Measurements from ENCODE around the gene NKD1.
"Not testable (repeated sequence)": the region's sequence is repeated elsewhere in the genome, so short reads cannot be mapped to it uniquely, and the experiment has no call there.

NKD1 gene

GRCh38 chr16:50576403-50577113 is 28.4 kb downstream of the NKD1 start:
- Histone ChIP-seq H3K27ac (ENCODE audit: low read depth, low read length) (no peak overlapping the region), H3K4me3 (ENCODE audit: low read depth in 1 of 2, low read length in 2 of 2) (no peak overlapping the region)

GRCh38 chr16:50578137-50578536 is 29.9 kb downstream of the NKD1 start:
- Histone ChIP-seq H3K27me3 (ENCODE audit: control insufficient read depth in 1 of 2, insufficient read depth in 2 of 2, low read length in 2 of 2) (no peaks in the 10 kb centered on the region), H3K4me1 (ENCODE audit: insufficient read depth, low read length) (peaks cover 63% of the 10 kb centered on the region), H3K4me3 (ENCODE audit: low read depth in 1 of 2, low read length in 2 of 2) (no peak overlapping the region)

More at GRCh38 chr16:50576403-50577113, 28.4 kb downstream of the NKD1 start:
- Histone ChIP-seq H3K9me3 (ENCODE audit: low read length) (no peaks in the 10 kb centered on the region), H3K9ac (ENCODE audit: low read length) (no peak overlapping the region), H3K36me3 (ENCODE audit: insufficient read depth, low read length) (no peaks in the 10 kb centered on the region), H3K4me1 (ENCODE audit: insufficient read depth, low read length) (peaks cover 56% of the 10 kb centered on the region), H3K27me3 (ENCODE audit: control insufficient read depth in 1 of 2, insufficient read depth in 2 of 2, low read length in 2 of 2) (no peaks in the 10 kb centered on the region)

GRCh38 chr16:50579373-50579772 is 31.2 kb downstream of the NKD1 start:
- H3K4me1 ChIP-seq (ENCODE audit: insufficient read depth, low read length) = peaks cover 57% of the 10 kb centered on the region
- H3K9me3 ChIP-seq (ENCODE audit: low read length); H3K36me3 ChIP-seq (ENCODE audit: insufficient read depth, low read length); H3K27me3 ChIP-seq (ENCODE audit: control insufficient read depth in 1 of 2, insufficient read depth in 2 of 2, low read length in 2 of 2); H3K9ac ChIP-seq (ENCODE audit: low read length); H3K27ac ChIP-seq (ENCODE audit: low read depth, low read length); H3K4me3 ChIP-seq (ENCODE audit: low read depth in 1 of 2, low read length in 2 of 2): not testable (repeated sequence)

More at GRCh38 chr16:50578137-50578536, 29.9 kb downstream of the NKD1 start:
- Histone ChIP-seq H3K9me3 (ENCODE audit: low read length) (no peaks in the 10 kb centered on the region), H3K36me3 (ENCODE audit: insufficient read depth, low read length) (no peaks in the 10 kb centered on the region), H3K27ac (ENCODE audit: low read depth, low read length) (no peak overlapping the region), H3K9ac (ENCODE audit: low read length) (no peak overlapping the region)

GRCh38 chr16:50580180-50580798 is 32.1 kb downstream of the NKD1 start:
- H3K9ac ChIP-seq (ENCODE audit: low read length) = no peak overlapping the region
- H3K36me3 ChIP-seq (ENCODE audit: insufficient read depth, low read length) = no peaks in the 10 kb centered on the region
- no peaks in the 10 kb centered on the region for H3K27me3 ChIP-seq (ENCODE audit: control insufficient read depth in 1 of 2, insufficient read depth in 2 of 2, low read length in 2 of 2)
- no peak overlapping the region for H3K4me3 ChIP-seq (ENCODE audit: low read depth in 1 of 2, low read length in 2 of 2)
- H3K27ac ChIP-seq (ENCODE audit: low read depth, low read length) = no peak overlapping the region
- H3K4me1 ChIP-seq (ENCODE audit: insufficient read depth, low read length) = peaks cover 59% of the 10 kb centered on the region
- no peaks in the 10 kb centered on the region for H3K9me3 ChIP-seq (ENCODE audit: low read length)

- no peaks in the 10 kb centered on the region for H3K27me3 ChIP-seq (ENCODE audit: control insufficient read depth in 1 of 2, insufficient read depth in 2 of 2, low read length in 2 of 2)
- H3K9ac ChIP-seq (ENCODE audit: low read length) = no peak overlapping the region
- no peaks in the 10 kb centered on the region for H3K36me3 ChIP-seq (ENCODE audit: insufficient read depth, low read length)
- H3K9me3 ChIP-seq (ENCODE audit: low read length) = no peaks in the 10 kb centered on the region
- peak overlapping the region; percentile 41 for H3K27ac ChIP-seq (ENCODE audit: low read depth, low read length)
- H3K4me1 ChIP-seq (ENCODE audit: insufficient read depth, low read length) = peaks cover 53% of the 10 kb centered on the region
- no peak overlapping the region for H3K4me3 ChIP-seq (ENCODE audit: low read depth in 1 of 2, low read length in 2 of 2)
Observed at GRCh38 chr16:50581845-50582244, 33.6 kb downstream of the NKD1 start.

- H3K27me3 ChIP-seq (ENCODE audit: control insufficient read depth in 1 of 2, insufficient read depth in 2 of 2, low read length in 2 of 2) = no peaks in the 10 kb centered on the region
- H3K9ac ChIP-seq (ENCODE audit: low read length) = no peak overlapping the region
- no peak overlapping the region for H3K4me3 ChIP-seq (ENCODE audit: low read depth in 1 of 2, low read length in 2 of 2)
- no peaks in the 10 kb centered on the region for H3K36me3 ChIP-seq (ENCODE audit: insufficient read depth, low read length)
- peaks cover 52% of the 10 kb centered on the region for H3K4me1 ChIP-seq (ENCODE audit: insufficient read depth, low read length)
- no peaks in the 10 kb centered on the region for H3K9me3 ChIP-seq (ENCODE audit: low read length)
- no peak overlapping the region for H3K27ac ChIP-seq (ENCODE audit: low read depth, low read length)
Observed at GRCh38 chr16:50583211-50583610, 35.0 kb downstream of the NKD1 start.

- no peaks in the 10 kb centered on the region for H3K27me3 ChIP-seq (ENCODE audit: control insufficient read depth in 1 of 2, insufficient read depth in 2 of 2, low read length in 2 of 2)
- H3K27ac ChIP-seq (ENCODE audit: low read depth, low read length) = peak overlapping the region; percentile 95
- peaks cover 52% of the 10 kb centered on the region for H3K4me1 ChIP-seq (ENCODE audit: insufficient read depth, low read length)
- H3K9me3 ChIP-seq (ENCODE audit: low read length) = no peaks in the 10 kb centered on the region
- H3K9ac ChIP-seq (ENCODE audit: low read length) = no peak overlapping the region
- no peaks in the 10 kb centered on the region for H3K36me3 ChIP-seq (ENCODE audit: insufficient read depth, low read length)
- no peak overlapping the region for H3K4me3 ChIP-seq (ENCODE audit: low read depth in 1 of 2, low read length in 2 of 2)
Observed at GRCh38 chr16:50584033-50584722, 36.0 kb downstream of the NKD1 start.

- peaks cover 47% of the 10 kb centered on the region for H3K4me1 ChIP-seq (ENCODE audit: insufficient read depth, low read length)
- H3K4me3 ChIP-seq (ENCODE audit: low read depth in 1 of 2, low read length in 2 of 2) = no peak overlapping the region
- H3K27me3 ChIP-seq (ENCODE audit: control insufficient read depth in 1 of 2, insufficient read depth in 2 of 2, low read length in 2 of 2) = no peaks in the 10 kb centered on the region
- H3K9me3 ChIP-seq (ENCODE audit: low read length) = no peaks in the 10 kb centered on the region
- H3K9ac ChIP-seq (ENCODE audit: low read length) = peak overlapping the region; percentile 49
- peak overlapping the region; percentile 95 for H3K27ac ChIP-seq (ENCODE audit: low read depth, low read length)
- no peaks in the 10 kb centered on the region for H3K36me3 ChIP-seq (ENCODE audit: insufficient read depth, low read length)
Observed at GRCh38 chr16:50585331-50585776, 37.2 kb downstream of the NKD1 start.

- no peak overlapping the region for H3K9ac ChIP-seq (ENCODE audit: low read length)
- H3K9me3 ChIP-seq (ENCODE audit: low read length) = no peaks in the 10 kb centered on the region
- H3K4me1 ChIP-seq (ENCODE audit: insufficient read depth, low read length) = peaks cover 40% of the 10 kb centered on the region
- no peaks in the 10 kb centered on the region for H3K27me3 ChIP-seq (ENCODE audit: control insufficient read depth in 1 of 2, insufficient read depth in 2 of 2, low read length in 2 of 2)
- H3K27ac ChIP-seq (ENCODE audit: low read depth, low read length) = no peak overlapping the region
- no peaks in the 10 kb centered on the region for H3K36me3 ChIP-seq (ENCODE audit: insufficient read depth, low read length)
- H3K4me3 ChIP-seq (ENCODE audit: low read depth in 1 of 2, low read length in 2 of 2) = no peak overlapping the region
Observed at GRCh38 chr16:50587543-50587942, 39.3 kb downstream of the NKD1 start.

GRCh38 chr16:50588276-50588675 is 40.1 kb downstream of the NKD1 start:
- peaks cover 47% of the 10 kb centered on the region for H3K4me1 ChIP-seq (ENCODE audit: insufficient read depth, low read length)

GRCh38 chr16:50591209-50591608 is 43.0 kb downstream of the NKD1 start:
- no peaks in the 10 kb centered on the region for H3K9me3 ChIP-seq (ENCODE audit: low read length)
- H3K4me3 ChIP-seq (ENCODE audit: low read depth in 1 of 2, low read length in 2 of 2) = no peak overlapping the region
- H3K27ac ChIP-seq (ENCODE audit: low read depth, low read length) = peak overlapping the region; percentile 54
- H3K4me1 ChIP-seq (ENCODE audit: insufficient read depth, low read length) = peaks cover 38% of the 10 kb centered on the region
- no peaks in the 10 kb centered on the region for H3K27me3 ChIP-seq (ENCODE audit: control insufficient read depth in 1 of 2, insufficient read depth in 2 of 2, low read length in 2 of 2)
- H3K36me3 ChIP-seq (ENCODE audit: insufficient read depth, low read length) = no peaks in the 10 kb centered on the region
- no peak overlapping the region for H3K9ac ChIP-seq (ENCODE audit: low read length)

More at GRCh38 chr16:50588276-50588675, 40.1 kb downstream of the NKD1 start:
- no peak overlapping the region for H3K4me3 ChIP-seq (ENCODE audit: low read depth in 1 of 2, low read length in 2 of 2)
- no peaks in the 10 kb centered on the region for H3K9me3 ChIP-seq (ENCODE audit: low read length)
- no peak overlapping the region for H3K9ac ChIP-seq (ENCODE audit: low read length)
- no peaks in the 10 kb centered on the region for H3K36me3 ChIP-seq (ENCODE audit: insufficient read depth, low read length)
- no peaks in the 10 kb centered on the region for H3K27me3 ChIP-seq (ENCODE audit: control insufficient read depth in 1 of 2, insufficient read depth in 2 of 2, low read length in 2 of 2)
- H3K27ac ChIP-seq (ENCODE audit: low read depth, low read length) = no peak overlapping the region
